Effector memory CD8-positive, alpha-beta T cell (primary cell): Measurements from ENCODE around the gene HTR1B.

Experiments used
- ATAC-seq: fragments of 150-1000 bp; cut with Tn5 transposase; replicated peaks from 2 replicates; pipeline ENCODE4 v1.10.0; 2021; ENCODE audit warnings: mild to moderate bottlenecking, moderate library complexity
- DNase-seq, 3 experiments: peaks; one replicate each; pipeline ENCODE4 v3.0.0; 2021
- H3K27ac Mint-ChIP-seq, 2 donors: one replicate each; pipeline ENCODE4 v1.8.0; 2022; ENCODE audit warnings: mild to moderate bottlenecking in 2 of 2, mixed read lengths in 2 of 2, moderate library complexity in 2 of 2
- H3K27me3 Mint-ChIP-seq, 2 donors: one replicate each; pipeline ENCODE4 v1.8.0; 2022; ENCODE audit warnings: mixed read lengths in 2 of 2
- H3K36me3 Mint-ChIP-seq: one replicate; pipeline ENCODE4 v1.8.0; 2022; ENCODE audit warnings: mild to moderate bottlenecking, moderate library complexity, mixed read lengths; ENCODE audit not compliant: insufficient read depth
- H3K4me1 Mint-ChIP-seq, 2 donors: one replicate each; pipeline ENCODE4 v1.8.0; 2022; ENCODE audit warnings: low read depth in 2 of 2, mixed read lengths in 2 of 2
- H3K4me3 Mint-ChIP-seq, 2 donors: one replicate each; pipeline ENCODE4 v1.8.0; 2022; ENCODE audit warnings: mild to moderate bottlenecking in 2 of 2, mixed read lengths in 2 of 2, moderate library complexity in 2 of 2
- H3K9me3 Mint-ChIP-seq, 2 donors: one replicate each; pipeline ENCODE4 v1.8.0; 2022; ENCODE audit warnings: mixed read lengths in 2 of 2

The HTR1B gene

GRCh38 chr6:77466055-77466450 is 2.8 kb upstream of the HTR1B start:
- H3K27ac Mint-ChIP-seq = peak overlapping the region; percentile 16 to 70
- peak; percentile 51 for ATAC-seq
- H3K9me3 Mint-ChIP-seq = peaks cover 4 to 17% of the 10 kb centered on the region in 2 donors

GRCh38 chr6:77464495-77464867 is 1.2 kb upstream of the HTR1B start:
- ATAC-seq = no peak
- peaks cover 11 to 15% of the 10 kb centered on the region in 2 donors for H3K4me1 Mint-ChIP-seq
- peaks cover 0 to 17% of the 10 kb centered on the region in 2 donors for H3K9me3 Mint-ChIP-seq
- no peak overlapping the region for H3K4me3 Mint-ChIP-seq
- H3K36me3 Mint-ChIP-seq = no peaks in the 10 kb centered on the region
- H3K27me3 Mint-ChIP-seq = peaks cover 35 to 55% of the 10 kb centered on the region in 2 donors
- no peak for DNase-seq
- H3K27ac Mint-ChIP-seq = no peak overlapping the region

More at GRCh38 chr6:77466055-77466450, 2.8 kb upstream of the HTR1B start:
- H3K4me1 Mint-ChIP-seq = peaks cover 11 to 15% of the 10 kb centered on the region in 2 donors
- H3K36me3 Mint-ChIP-seq = no peaks in the 10 kb centered on the region
- peak overlapping the region; percentile 76 to 79 for H3K4me3 Mint-ChIP-seq
- peaks cover 35 to 55% of the 10 kb centered on the region in 2 donors for H3K27me3 Mint-ChIP-seq
- no peak for DNase-seq

DNA sequence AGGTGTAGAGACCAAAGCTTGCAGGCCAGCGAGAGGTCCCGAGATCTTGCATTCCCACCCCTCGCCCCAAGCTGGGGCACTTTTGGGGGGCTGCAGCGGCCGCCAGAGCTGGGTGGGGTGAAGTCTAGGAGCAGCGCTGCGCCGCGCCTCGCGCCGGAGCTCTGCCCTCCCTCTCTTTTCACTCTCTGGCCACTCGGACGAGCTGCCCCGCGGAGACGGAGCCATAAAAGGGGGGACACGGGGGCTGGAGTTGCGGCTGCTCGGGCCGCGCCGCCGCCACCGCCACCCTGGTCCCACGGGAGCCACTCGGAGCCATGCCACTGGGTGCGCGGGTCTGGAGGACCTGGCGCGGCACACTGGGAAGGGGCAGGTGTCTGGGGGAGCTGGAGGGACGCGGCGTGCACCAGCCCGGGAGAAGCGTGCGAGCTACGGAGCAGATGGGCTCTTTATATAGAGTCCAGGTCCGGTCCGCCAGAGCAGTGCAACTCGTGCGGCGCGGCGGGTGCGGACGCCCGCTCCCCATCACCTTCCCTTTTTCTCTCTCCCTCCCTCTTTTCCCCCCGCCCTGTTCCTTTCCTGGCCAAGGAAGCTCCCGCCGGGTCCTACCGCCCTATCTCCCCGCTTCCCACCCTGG is 687 bp upstream of the HTR1B start:
- Mint-ChIP-seq H3K4me1 (peaks cover 11 to 15% of the 10 kb centered on the region in 2 donors), H3K4me3 (peak overlapping the region in 1 of 2 donors; percentile 43), H3K36me3 (no peaks in the 10 kb centered on the region), H3K27me3 (peaks cover 35 to 55% of the 10 kb centered on the region in 2 donors), H3K27ac (no peak overlapping the region), H3K9me3 (peaks cover 0 to 17% of the 10 kb centered on the region in 2 donors)
- no peak for DNase-seq
- no peak for ATAC-seq

- ATAC-seq (no peak), DNase-seq (no peak)
- H3K4me1 Mint-ChIP-seq = peaks cover 11 to 15% of the 10 kb centered on the region in 2 donors
- H3K4me3 Mint-ChIP-seq = peak overlapping the region; percentile 43 to 60
- peaks cover 0 to 14% of the 10 kb centered on the region in 2 donors for H3K9me3 Mint-ChIP-seq
- no peak overlapping the region for H3K27ac Mint-ChIP-seq
- peaks cover 35 to 55% of the 10 kb centered on the region in 2 donors for H3K27me3 Mint-ChIP-seq
- H3K36me3 Mint-ChIP-seq = no peaks in the 10 kb centered on the region
Observed at GRCh38 chr6:77462359-77463307, 658 bp downstream of the HTR1B start.

DNA sequence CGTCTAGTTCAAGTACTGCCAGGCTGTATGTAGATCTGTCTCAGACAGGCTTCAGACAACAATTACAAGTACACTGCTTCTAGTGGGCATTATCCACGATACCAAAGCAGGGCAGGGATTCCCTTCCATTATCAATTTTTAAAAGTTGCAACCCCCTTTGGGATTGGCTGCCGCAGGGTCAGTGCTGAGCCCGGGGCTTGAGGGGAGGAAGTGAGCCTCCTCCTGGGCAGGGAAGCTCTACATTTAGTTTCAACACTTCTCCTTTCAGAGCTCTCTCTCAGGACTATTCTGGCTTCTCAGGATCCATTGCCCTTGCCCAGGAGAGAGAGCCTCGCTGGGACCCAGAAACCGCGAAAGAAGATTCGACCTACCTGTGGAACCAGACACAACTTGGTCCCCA is 1.5 kb downstream of the HTR1B start:
- no peaks in the 10 kb centered on the region for H3K36me3 Mint-ChIP-seq
- peaks cover 35 to 53% of the 10 kb centered on the region in 2 donors for H3K27me3 Mint-ChIP-seq
- H3K4me3 Mint-ChIP-seq = no peak overlapping the region
- ATAC-seq (no peak), DNase-seq (no peak)
- H3K27ac Mint-ChIP-seq = no peak overlapping the region
- peaks cover 0 to 13% of the 10 kb centered on the region in 2 donors for H3K9me3 Mint-ChIP-seq
- peaks cover 11 to 15% of the 10 kb centered on the region in 2 donors for H3K4me1 Mint-ChIP-seq

DNA sequence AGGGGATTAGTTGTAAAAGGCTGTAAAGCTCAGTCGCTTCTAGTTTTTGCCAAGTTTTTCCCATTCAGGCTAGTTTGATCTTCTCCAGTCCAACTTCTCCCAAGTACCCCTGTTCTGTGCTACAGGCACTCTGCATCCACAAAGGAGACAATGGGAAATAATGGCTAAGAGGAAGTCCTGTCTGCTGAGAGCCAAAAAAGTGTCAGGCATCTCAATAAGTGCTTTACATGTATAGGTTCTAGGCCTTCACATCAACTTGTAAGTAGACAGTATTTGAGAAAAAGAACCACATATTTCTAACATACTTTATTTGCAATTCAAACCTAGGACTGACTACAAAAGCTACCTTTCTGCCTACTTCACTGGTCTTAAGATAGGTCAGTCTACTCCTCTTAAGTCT is 4.9 kb downstream of the HTR1B start:
- H3K27ac Mint-ChIP-seq = no peak overlapping the region
- peaks cover 20 to 22% of the 10 kb centered on the region in 2 donors for H3K27me3 Mint-ChIP-seq
- peaks cover 0 to 13% of the 10 kb centered on the region in 2 donors for H3K9me3 Mint-ChIP-seq
- peaks cover 4 to 7% of the 10 kb centered on the region in 2 donors for H3K4me1 Mint-ChIP-seq
- no peak for DNase-seq
- H3K36me3 Mint-ChIP-seq = no peaks in the 10 kb centered on the region
- no peak for ATAC-seq
- no peak overlapping the region for H3K4me3 Mint-ChIP-seq

- peaks cover 14 to 19% of the 10 kb centered on the region in 2 donors for H3K27me3 Mint-ChIP-seq
- H3K9me3 Mint-ChIP-seq = peaks cover 0 to 8% of the 10 kb centered on the region in 2 donors
- H3K36me3 Mint-ChIP-seq = no peaks in the 10 kb centered on the region
- no peak for DNase-seq
- peaks cover 4% of the 10 kb centered on the region in 2 donors for H3K4me1 Mint-ChIP-seq
- H3K27ac Mint-ChIP-seq = no peak overlapping the region
- ATAC-seq = no peak
- H3K4me3 Mint-ChIP-seq = no peak overlapping the region
Observed at GRCh38 chr6:77457720-77458349, 5.5 kb downstream of the HTR1B start.

GRCh38 chr6:77456531-77457248 is 6.6 kb downstream of the HTR1B start:
- DNase-seq = no peak

DNA sequence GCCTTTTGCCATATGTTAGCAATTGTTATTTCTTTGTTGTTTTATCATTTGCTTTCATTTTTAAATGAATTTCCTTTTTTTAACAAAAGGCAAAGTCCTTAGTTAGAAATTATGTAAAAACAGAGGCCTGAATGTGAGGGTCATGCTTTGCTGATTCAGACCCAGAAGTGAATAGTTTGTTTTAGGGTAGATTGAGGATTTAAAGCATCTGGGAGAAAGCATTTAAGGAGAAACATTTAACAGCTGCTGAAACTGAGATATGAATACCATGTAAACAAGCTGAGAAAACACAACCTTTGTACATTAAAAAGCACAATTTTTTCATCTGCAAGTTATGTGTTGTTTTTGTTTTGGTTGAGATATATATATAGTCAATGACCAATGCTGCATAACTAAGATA is 8.0 kb downstream of the HTR1B start:
- Mint-ChIP-seq H3K36me3 (no peaks in the 10 kb centered on the region), H3K4me3 (no peak overlapping the region), H3K27ac (no peak overlapping the region), H3K27me3 (peaks cover 0 to 5% of the 10 kb centered on the region in 2 donors), H3K4me1 (no peaks in the 10 kb centered on the region), H3K9me3 (no peaks in the 10 kb centered on the region)
- DNase-seq (no peak), ATAC-seq (no peak)

More at GRCh38 chr6:77456531-77457248, 6.6 kb downstream of the HTR1B start:
- ATAC-seq = no peak
- Mint-ChIP-seq H3K27me3 (peaks cover 2 to 8% of the 10 kb centered on the region in 2 donors), H3K4me3 (no peak overlapping the region), H3K9me3 (no peaks in the 10 kb centered on the region), H3K27ac (no peak overlapping the region), H3K36me3 (no peaks in the 10 kb centered on the region), H3K4me1 (no peaks in the 10 kb centered on the region)

- H3K4me3 Mint-ChIP-seq = no peak overlapping the region
- peaks cover 0 to 5% of the 10 kb centered on the region in 2 donors for H3K27me3 Mint-ChIP-seq
- no peak for ATAC-seq
- H3K36me3 Mint-ChIP-seq = no peaks in the 10 kb centered on the region
- no peaks in the 10 kb centered on the region for H3K4me1 Mint-ChIP-seq
- H3K27ac Mint-ChIP-seq = no peak overlapping the region
- no peak for DNase-seq
- no peaks in the 10 kb centered on the region for H3K9me3 Mint-ChIP-seq
Observed at GRCh38 chr6:77454386-77454785, 8.9 kb downstream of the HTR1B start.

DNA sequence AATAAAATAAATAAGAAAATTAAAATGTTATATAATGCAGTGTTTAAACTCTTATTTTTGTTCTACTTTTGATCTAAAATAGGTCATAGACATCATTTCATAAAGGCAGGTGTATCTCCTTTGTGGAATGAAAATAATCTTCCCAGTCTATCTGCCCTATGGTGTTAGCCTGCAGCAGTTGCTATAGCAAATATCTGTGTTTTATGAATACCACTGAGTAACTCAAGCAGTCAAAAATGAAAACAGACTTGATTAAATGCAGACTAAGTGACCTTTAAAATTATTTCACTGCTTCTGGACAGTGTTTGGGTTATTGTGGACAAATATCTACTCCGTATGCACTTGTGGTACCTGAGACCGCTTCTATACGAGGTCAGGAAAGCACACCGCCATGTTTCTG is 11.8 kb downstream of the HTR1B start:
- Mint-ChIP-seq H3K4me1 (no peaks in the 10 kb centered on the region), H3K4me3 (no peak overlapping the region), H3K9me3 (no peaks in the 10 kb centered on the region), H3K27me3 (peaks cover 0 to 5% of the 10 kb centered on the region in 2 donors), H3K27ac (no peak overlapping the region), H3K36me3 (no peaks in the 10 kb centered on the region)
- DNase-seq = no peak
- no peak for ATAC-seq

DNA sequence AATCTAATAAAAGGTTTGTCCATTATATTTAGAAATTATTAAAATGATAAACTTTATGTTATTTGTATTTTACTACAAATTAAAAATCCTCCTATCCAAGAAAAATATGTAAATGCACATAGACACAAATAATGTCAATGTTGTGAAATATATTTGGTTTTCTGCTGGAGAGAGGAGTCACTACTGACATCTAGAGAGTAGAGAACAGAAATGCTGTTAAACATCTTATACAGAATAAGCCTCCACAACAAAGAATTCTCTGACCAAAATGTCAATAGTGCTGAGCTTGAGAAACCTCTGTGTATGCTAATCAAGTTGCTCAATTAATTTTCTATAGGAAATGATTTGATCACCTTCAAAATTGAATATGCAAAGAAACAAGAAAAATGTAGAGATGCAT is 12.4 kb downstream of the HTR1B start:
- no peak for DNase-seq
- Mint-ChIP-seq H3K9me3 (no peaks in the 10 kb centered on the region), H3K27me3 (peaks cover 0 to 5% of the 10 kb centered on the region in 2 donors), H3K36me3 (no peaks in the 10 kb centered on the region), H3K4me3 (no peak overlapping the region), H3K27ac (no peak overlapping the region), H3K4me1 (no peaks in the 10 kb centered on the region)
- no peak for ATAC-seq

GRCh38 chr6:77448546-77448945 is 14.7 kb downstream of the HTR1B start:
- Mint-ChIP-seq H3K4me3 (no peak overlapping the region), H3K27me3 (peaks cover 0 to 2% of the 10 kb centered on the region in 2 donors), H3K9me3 (no peaks in the 10 kb centered on the region), H3K27ac (no peak overlapping the region), H3K36me3 (no peaks in the 10 kb centered on the region), H3K4me1 (no peaks in the 10 kb centered on the region)
- ATAC-seq (no peak), DNase-seq (no peak)
